GM13977 (cell line): ENCODE measurements around the gene ABI3.
A peak's percentile ranks its signal among the peaks of the same experiment; 100 is the strongest.

Experiments used
- DNase-seq: peaks from one replicate; pipeline ENCODE4 v3.0.0; 2012; ENCODE audit warnings: low spot score
- in situ Hi-C: fragments of 300-500 bp; cut with MboI; formaldehyde crosslinking; loops from one replicate; pipeline ENCODE4 v1.12.0; 2022; ENCODE audit warnings: low sequenced_read_pairs, low pct_unique_long_range_greater_than_20kb, mixed read lengths, inconsistent platforms; ENCODE audit not compliant: unreplicated experiment
- TF ChIP-seq, protein P1 (sequence below): IDR thresholded peaks from 2 replicates; pipeline ENCODE4 v1.5.1; 2012; ENCODE audit warnings: mild to moderate bottlenecking, control low read depth; ENCODE audit not compliant: insufficient read depth; ENCODE audit errors: extremely low read depth, missing control alignments

Gene ABI3

DNA sequence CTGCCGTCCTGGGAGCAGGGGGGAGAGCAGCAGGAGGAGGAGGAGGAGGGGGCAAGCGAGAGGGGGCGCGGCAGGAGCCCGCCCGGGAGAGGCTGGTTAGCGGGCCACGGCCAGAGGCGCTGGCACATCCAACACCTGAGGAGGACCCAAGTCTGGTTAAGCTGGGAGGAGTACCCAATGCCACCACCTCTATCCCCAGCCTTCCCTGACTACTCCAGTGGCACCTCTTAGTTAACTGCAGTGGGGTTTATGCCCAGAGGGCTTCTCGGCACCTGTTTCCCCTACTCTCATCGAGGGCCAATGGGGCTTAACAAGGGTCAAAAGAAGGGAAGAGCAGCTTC, 14.5 kb downstream of the ABI3 start:
- TF ChIP-seq, protein P1, sequence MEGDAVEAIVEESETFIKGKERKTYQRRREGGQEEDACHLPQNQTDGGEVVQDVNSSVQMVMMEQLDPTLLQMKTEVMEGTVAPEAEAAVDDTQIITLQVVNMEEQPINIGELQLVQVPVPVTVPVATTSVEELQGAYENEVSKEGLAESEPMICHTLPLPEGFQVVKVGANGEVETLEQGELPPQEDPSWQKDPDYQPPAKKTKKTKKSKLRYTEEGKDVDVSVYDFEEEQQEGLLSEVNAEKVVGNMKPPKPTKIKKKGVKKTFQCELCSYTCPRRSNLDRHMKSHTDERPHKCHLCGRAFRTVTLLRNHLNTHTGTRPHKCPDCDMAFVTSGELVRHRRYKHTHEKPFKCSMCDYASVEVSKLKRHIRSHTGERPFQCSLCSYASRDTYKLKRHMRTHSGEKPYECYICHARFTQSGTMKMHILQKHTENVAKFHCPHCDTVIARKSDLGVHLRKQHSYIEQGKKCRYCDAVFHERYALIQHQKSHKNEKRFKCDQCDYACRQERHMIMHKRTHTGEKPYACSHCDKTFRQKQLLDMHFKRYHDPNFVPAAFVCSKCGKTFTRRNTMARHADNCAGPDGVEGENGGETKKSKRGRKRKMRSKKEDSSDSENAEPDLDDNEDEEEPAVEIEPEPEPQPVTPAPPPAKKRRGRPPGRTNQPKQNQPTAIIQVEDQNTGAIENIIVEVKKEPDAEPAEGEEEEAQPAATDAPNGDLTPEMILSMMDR, result no peak
- no peak for DNase-seq
- in situ Hi-C loops, result loop anchor here (5.0 kb wide), 1 partner anchor 38 kb away; no protein-coding TSS in a partner anchor

DNA sequence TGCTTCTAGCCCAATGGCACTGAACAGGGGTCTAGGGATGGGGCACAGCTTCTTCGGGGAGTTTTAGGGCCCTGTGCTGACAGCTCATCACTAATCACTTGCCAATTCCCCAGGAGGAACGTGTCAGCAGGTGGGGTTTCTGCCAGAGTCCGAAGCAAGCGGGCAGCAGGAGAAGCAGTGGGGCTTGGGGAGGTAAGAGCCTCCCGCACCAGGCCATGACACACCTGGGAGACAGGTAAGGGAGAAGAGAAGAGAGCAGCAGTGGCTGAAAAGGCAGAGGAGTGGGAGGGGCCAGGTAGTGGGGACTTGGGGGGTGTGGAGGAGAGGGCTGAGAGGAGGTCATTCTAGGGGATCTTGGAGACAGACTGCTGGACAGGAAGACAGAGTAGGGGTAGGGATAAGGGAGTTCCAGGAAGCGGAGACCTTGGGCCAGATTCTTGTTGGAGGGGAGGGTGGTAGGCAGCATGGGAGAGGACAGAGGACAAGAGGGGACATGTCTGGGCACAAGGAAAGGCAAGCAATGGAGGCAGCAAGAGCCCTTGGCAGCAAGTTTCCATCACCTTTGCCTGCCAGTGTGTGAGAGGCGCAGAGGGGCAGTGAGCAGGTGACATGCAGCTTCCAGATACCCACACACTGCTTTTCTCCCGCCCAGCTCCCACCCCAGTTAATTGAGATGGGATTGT, 15.2 kb downstream of the ABI3 start:
- TF ChIP-seq, protein P1, result no peak
- DNase-seq, result no peak
- in situ Hi-C loops, result no loop called here

DNA sequence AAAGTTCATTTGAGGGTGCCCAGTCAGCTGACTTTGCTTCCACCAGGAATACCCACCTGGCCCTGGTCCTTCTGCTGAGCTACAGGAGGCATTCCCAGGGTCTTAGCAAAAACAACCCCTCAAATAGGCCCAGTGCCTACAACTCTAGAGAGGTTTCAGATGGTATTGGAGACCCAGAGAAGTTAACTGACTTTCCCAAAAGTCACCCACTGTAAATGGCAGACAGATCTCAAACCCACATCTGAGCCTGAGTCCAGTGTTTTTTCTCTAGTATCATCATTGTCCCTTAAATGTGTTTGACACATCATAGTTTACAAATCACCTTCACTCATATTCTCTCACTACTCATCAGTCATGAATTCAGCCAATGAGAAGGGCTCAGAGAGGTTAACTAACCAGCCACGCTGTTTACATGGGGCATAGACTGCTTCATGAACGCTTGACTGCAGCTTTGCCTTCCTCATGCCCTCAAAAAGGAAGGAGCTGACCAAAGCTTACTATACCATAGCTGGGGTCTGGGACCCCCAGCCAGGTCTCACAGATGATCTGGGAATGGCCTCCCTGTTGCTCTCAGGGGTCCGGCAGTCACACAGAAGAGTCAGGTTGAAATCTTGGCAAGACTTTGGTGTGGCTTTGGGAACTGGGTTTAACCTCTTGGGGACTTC, 16.4 kb downstream of the ABI3 start:
- TF ChIP-seq, protein P1, result no peak
- in situ Hi-C loops, result no loop called here
- DNase-seq, result no peak

DNA sequence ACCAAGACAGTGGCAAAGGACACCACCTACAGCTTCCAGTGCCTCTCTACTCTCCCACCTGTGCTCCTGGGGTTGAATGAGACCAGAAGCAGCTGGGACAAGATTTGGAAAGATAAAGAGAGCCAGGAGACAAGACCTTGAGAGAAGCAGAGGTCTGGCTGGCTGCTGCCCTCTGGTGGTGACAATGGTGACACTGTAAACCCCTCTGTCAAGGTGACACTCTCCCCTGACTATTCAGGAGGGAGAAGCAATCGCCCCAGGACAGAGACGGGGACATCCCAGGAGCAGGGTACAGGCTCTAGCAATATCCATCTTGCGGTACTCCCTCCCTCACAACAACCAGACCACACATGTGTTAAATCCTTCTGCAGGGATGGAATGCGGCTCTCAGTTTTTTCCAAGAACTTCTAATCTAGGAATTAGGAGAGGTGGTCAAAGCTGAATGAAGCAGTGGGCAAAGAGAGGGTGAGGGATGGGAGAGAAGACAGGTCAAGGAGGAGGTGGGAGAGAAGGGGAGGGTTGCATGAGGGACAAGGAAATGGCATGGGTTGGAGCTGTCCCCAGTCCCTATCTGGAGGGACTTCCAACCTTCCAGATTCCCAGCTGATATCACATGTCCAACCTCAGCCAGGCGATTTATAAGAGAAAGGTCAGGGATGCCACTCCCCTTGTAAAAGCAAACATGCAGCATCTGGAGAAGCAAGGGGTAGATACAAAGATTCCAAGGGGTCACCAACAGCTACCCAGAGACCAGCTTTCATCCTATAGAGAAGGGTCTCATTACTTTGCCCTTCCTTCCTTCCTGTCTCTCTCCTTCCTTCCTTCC, 17.1 kb downstream of the ABI3 start:
- in situ Hi-C loops, result no loop called here
- DNase-seq, result peak; percentile 88
- TF ChIP-seq, protein P1, result peak; percentile 83

DNA sequence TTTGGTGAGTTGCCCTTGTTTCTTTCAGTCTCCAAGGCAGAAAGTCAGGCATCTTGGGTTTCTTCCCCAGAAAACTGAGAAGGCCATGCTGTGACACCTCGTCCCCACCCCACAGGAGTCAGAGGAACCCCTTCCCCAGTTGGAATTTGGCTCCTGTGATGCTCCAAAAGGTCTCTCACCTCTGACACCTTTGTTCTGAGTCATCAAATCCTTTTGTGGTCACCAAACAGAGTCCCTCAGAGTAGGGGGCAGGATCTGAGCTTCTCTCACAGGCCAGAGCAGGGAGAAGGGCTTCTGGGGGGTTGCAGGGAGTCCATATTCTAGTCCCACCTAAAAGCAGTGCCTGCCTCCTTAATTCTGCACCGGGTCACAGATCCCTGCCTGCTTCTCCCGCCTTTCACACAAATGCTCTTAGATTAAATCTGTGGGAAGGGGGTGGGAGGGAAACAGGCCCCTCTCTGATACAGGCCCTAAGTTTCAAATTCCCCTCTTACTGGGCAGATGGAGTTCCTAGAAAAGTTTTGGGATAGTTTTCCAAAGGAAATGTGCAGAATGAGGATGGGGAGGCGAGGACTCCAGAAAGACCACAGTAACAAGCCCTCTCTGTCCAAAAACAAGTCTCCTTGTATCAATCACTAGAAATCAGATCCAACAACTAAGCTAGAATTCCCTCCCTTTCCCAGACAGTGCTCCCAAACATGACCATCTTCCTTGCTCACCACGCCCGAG, 18.7 kb downstream of the ABI3 start:
- TF ChIP-seq, protein P1, result no peak
- in situ Hi-C loops, result no loop called here
- DNase-seq, result no peak
